ENCODE measurements around the gene CCR1. TPM values are rescaled to one million over a fixed set of nuclear protein-coding genes. Genes with fewer than 3 reads are reported as not detected.

Gene CCR1
- total and polyA plus RNA-seq, 2 of the 13 experiments (the other 11 are each of a cell fraction or from before 2014, with no cell fraction given) = not detected

GRCh38 chr3:46214751-46215352 lies 6.7 kb upstream of the CCR1 start:
- ChIA-PET CTCF (ENCODE audit: low intra/inter-chr PET ratio, low total read pairs) (no interaction called here), POLR2A (no interaction called here)
- Histone ChIP-seq H3K79me2 (ENCODE audit: insufficient read depth, low read length) (no peaks in the 10 kb centered on the region), H3K9me3 (ENCODE audit: low read length) (no peaks in the 10 kb centered on the region), H3K9ac (ENCODE audit: insufficient read depth, low read depth, low read length) (no peak overlapping the region), H3K27me3 (ENCODE audit: control insufficient read depth in 1 of 2, insufficient read depth in 2 of 2, low read length in 2 of 2) (no peaks in the 10 kb centered on the region), H3K36me3 (replicated peaks in 1 of 2; ENCODE audit: control insufficient read depth in 1 of 2, insufficient read depth in 2 of 2, low read length in 2 of 2) (no peaks in the 10 kb centered on the region), H3K4me2 (ENCODE audit: low read depth, low read length) (no peak overlapping the region), H2AFZ (ENCODE audit: low read length) (no peak overlapping the region), H4K20me1 (ENCODE audit: insufficient read depth, low read length) (no peaks in the 10 kb centered on the region), H3K27ac (ENCODE audit: extremely low read length, insufficient read depth, low read length) (no peak overlapping the region), H3K4me1 (ENCODE audit: insufficient read depth, low read length) (no peaks in the 10 kb centered on the region), H3K4me3 (replicated peaks in 1 of 3; ENCODE audit: insufficient read depth in 1 of 3, low read depth in 2 of 3, low read length in 3 of 3) (no peak overlapping the region)
- 40% methylated on average over 1 of the region's 1 CpG for WGBS (ENCODE audit: low lambda C conversion rate)
- in situ Hi-C loops (cut with HindIII; ENCODE audit: extremely low pct_ligation_motif_present, low pct_unique_long_range_greater_than_20kb) (no loop called here), intact Hi-C loops (cut with micrococcal nuclease; ENCODE audit: unreplicated experiment) (no loop called here)
- ATAC-seq (peak; percentile 54), FAIRE-seq (no peak), DNase-seq (ENCODE audit: low spot score) (no peak)
- TF ChIP-seq, protein P1, sequence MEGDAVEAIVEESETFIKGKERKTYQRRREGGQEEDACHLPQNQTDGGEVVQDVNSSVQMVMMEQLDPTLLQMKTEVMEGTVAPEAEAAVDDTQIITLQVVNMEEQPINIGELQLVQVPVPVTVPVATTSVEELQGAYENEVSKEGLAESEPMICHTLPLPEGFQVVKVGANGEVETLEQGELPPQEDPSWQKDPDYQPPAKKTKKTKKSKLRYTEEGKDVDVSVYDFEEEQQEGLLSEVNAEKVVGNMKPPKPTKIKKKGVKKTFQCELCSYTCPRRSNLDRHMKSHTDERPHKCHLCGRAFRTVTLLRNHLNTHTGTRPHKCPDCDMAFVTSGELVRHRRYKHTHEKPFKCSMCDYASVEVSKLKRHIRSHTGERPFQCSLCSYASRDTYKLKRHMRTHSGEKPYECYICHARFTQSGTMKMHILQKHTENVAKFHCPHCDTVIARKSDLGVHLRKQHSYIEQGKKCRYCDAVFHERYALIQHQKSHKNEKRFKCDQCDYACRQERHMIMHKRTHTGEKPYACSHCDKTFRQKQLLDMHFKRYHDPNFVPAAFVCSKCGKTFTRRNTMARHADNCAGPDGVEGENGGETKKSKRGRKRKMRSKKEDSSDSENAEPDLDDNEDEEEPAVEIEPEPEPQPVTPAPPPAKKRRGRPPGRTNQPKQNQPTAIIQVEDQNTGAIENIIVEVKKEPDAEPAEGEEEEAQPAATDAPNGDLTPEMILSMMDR (CRISPR knock-in tag; IDR thresholded peaks at IDR 0.05) = 0 out of 2 replicates have a peak, but pooled peaks have one; percentile 17
- TF ChIP-seq ZNF850 (CRISPR knock-in tag; conservative IDR thresholded peaks at IDR 0.05) (no peak), YY1 (IDR thresholded peaks at IDR 0.05; ENCODE audit: insufficient read depth, insufficient replicate concordance, low read depth, low read length) (no peak), ZBTB7A (CRISPR knock-in tag; IDR thresholded peaks at IDR 0.05) (no peak), ZNF354B (CRISPR knock-in tag; IDR thresholded peaks at IDR 0.05) (no peak), PHF5A (CRISPR knock-in tag; IDR thresholded peaks at IDR 0.05; ENCODE audit: low read depth, unreplicated experiment) (no peak)
- TF ChIP-seq, protein P2, sequence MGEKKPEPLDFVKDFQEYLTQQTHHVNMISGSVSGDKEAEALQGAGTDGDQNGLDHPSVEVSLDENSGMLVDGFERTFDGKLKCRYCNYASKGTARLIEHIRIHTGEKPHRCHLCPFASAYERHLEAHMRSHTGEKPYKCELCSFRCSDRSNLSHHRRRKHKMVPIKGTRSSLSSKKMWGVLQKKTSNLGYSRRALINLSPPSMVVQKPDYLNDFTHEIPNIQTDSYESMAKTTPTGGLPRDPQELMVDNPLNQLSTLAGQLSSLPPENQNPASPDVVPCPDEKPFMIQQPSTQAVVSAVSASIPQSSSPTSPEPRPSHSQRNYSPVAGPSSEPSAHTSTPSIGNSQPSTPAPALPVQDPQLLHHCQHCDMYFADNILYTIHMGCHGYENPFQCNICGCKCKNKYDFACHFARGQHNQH (CRISPR knock-in tag; IDR thresholded peaks at IDR 0.05) = no peak
- BruUV-seq (replicated peaks) = no TSS peak
